ENCODE results near the gene MIPOL1. TPM values are rescaled to one million over a fixed set of nuclear protein-coding genes. Genes with fewer than 3 reads are reported as not detected.
A peak's percentile ranks its signal among the peaks of the same experiment; 100 is the strongest.

The MIPOL1 gene
- total and polyA plus RNA-seq, 2 of the 13 experiments (the other 11 are each of a cell fraction or from before 2014, with no cell fraction given): 8.6 to 34.2 TPM

DNA sequence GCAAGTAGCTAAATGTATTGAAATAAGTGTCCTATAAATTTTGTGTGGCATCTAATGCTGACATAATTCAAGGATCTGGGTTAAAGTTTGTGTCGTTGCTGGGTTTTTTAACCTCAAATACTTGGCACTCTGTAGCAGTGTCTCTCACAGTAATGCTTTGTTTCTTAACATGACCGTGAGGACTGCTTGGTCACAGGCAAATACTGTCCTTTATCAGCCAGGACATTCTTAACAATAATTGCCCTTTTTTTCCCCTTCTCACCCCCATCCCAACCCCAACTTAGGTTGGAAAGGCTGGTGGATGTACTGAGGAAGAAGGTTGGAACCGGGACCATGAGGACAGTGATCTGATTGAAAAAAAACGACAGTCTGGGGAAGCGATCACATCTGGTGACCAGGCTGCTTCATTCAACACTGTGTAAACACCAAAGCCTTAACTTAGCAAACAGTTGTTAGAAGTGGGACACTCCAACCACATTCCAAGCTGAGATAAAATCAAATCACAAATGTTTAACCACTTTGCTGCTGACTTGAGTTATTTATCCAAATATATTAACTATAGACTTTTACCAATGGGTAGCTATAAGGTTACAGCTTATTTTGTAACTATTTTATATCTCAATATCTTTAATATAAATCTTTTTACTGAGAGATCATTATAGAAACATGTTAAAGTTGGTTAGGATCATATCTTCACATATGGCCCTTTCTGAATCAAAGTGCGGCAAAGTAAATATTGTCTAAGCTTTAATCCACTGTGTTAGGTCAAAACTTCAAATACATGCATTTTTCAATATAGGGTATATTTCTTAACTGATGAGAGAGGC, 349.1 kb downstream of the MIPOL1 start (continued):
- TF ChIP-seq, protein P1, sequence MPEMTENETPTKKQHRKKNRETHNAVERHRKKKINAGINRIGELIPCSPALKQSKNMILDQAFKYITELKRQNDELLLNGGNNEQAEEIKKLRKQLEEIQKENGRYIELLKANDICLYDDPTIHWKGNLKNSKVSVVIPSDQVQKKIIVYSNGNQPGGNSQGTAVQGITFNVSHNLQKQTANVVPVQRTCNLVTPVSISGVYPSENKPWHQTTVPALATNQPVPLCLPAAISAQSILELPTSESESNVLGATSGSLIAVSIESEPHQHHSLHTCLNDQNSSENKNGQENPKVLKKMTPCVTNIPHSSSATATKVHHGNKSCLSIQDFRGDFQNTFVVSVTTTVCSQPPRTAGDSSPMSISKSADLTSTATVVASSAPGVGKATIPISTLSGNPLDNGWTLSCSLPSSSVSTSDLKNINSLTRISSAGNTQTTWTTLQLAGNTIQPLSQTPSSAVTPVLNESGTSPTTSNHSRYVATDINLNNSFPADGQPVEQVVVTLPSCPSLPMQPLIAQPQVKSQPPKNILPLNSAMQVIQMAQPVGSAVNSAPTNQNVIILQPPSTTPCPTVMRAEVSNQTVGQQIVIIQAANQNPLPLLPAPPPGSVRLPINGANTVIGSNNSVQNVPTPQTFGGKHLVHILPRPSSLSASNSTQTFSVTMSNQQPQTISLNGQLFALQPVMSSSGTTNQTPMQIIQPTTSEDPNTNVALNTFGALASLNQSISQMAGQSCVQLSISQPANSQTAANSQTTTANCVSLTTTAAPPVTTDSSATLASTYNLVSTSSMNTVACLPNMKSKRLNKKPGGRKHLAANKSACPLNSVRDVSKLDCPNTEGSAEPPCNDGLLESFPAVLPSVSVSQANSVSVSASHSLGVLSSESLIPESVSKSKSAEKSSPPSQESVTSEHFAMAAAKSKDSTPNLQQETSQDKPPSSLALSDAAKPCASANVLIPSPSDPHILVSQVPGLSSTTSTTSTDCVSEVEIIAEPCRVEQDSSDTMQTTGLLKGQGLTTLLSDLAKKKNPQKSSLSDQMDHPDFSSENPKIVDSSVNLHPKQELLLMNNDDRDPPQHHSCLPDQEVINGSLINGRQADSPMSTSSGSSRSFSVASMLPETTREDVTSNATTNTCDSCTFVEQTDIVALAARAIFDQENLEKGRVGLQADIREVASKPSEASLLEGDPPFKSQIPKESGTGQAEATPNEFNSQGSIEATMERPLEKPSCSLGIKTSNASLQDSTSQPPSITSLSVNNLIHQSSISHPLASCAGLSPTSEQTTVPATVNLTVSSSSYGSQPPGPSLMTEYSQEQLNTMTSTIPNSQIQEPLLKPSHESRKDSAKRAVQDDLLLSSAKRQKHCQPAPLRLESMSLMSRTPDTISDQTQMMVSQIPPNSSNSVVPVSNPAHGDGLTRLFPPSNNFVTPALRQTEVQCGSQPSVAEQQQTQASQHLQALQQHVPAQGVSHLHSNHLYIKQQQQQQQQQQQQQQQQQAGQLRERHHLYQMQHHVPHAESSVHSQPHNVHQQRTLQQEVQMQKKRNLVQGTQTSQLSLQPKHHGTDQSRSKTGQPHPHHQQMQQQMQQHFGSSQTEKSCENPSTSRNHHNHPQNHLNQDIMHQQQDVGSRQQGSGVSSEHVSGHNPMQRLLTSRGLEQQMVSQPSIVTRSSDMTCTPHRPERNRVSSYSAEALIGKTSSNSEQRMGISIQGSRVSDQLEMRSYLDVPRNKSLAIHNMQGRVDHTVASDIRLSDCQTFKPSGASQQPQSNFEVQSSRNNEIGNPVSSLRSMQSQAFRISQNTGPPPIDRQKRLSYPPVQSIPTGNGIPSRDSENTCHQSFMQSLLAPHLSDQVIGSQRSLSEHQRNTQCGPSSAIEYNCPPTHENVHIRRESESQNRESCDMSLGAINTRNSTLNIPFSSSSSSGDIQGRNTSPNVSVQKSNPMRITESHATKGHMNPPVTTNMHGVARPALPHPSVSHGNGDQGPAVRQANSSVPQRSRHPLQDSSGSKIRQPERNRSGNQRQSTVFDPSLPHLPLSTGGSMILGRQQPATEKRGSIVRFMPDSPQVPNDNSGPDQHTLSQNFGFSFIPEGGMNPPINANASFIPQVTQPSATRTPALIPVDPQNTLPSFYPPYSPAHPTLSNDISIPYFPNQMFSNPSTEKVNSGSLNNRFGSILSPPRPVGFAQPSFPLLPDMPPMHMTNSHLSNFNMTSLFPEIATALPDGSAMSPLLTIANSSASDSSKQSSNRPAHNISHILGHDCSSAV (CRISPR knock-in tag; IDR thresholded peaks at IDR 0.05; ENCODE audit: borderline replicate concordance): no peak
- TF ChIP-seq NR2C2 (CRISPR knock-in tag; IDR thresholded peaks at IDR 0.05; ENCODE audit: borderline replicate concordance) (no peak; the same call in 1 of the 2 replicates), DNMT3B (CRISPR knock-in tag; conservative IDR thresholded peaks at IDR 0.05) (peak; percentile 85; the same call in 1 of the 2 replicates), JUN (CRISPR knock-in tag; IDR thresholded peaks at IDR 0.05) (peak; percentile 65; the same call in 1 of the 2 replicates), SIX4 (CRISPR knock-in tag; IDR thresholded peaks at IDR 0.05) (peak; percentile 96), HNRNPL (IDR thresholded peaks at IDR 0.05; ENCODE audit: low read depth, low read length) (no peak), HMGA1 (CRISPR knock-in tag; conservative IDR thresholded peaks at IDR 0.05) (no peak)
- TF ChIP-seq, protein P2, sequence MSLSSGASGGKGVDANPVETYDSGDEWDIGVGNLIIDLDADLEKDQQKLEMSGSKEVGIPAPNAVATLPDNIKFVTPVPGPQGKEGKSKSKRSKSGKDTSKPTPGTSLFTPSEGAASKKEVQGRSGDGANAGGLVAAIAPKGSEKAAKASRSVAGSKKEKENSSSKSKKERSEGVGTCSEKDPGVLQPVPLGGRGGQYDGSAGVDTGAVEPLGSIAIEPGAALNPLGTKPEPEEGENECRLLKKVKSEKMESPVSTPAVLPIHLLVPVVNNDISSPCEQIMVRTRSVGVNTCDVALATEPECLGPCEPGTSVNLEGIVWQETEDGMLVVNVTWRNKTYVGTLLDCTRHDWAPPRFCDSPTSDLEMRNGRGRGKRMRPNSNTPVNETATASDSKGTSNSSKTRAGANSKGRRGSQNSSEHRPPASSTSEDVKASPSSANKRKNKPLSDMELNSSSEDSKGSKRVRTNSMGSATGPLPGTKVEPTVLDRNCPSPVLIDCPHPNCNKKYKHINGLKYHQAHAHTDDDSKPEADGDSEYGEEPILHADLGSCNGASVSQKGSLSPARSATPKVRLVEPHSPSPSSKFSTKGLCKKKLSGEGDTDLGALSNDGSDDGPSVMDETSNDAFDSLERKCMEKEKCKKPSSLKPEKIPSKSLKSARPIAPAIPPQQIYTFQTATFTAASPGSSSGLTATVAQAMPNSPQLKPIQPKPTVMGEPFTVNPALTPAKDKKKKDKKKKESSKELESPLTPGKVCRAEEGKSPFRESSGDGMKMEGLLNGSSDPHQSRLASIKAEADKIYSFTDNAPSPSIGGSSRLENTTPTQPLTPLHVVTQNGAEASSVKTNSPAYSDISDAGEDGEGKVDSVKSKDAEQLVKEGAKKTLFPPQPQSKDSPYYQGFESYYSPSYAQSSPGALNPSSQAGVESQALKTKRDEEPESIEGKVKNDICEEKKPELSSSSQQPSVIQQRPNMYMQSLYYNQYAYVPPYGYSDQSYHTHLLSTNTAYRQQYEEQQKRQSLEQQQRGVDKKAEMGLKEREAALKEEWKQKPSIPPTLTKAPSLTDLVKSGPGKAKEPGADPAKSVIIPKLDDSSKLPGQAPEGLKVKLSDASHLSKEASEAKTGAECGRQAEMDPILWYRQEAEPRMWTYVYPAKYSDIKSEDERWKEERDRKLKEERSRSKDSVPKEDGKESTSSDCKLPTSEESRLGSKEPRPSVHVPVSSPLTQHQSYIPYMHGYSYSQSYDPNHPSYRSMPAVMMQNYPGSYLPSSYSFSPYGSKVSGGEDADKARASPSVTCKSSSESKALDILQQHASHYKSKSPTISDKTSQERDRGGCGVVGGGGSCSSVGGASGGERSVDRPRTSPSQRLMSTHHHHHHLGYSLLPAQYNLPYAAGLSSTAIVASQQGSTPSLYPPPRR (CRISPR knock-in tag; IDR thresholded peaks at IDR 0.05; ENCODE audit: borderline replicate concordance): peak; percentile 100
- TF ChIP-seq, protein P3, sequence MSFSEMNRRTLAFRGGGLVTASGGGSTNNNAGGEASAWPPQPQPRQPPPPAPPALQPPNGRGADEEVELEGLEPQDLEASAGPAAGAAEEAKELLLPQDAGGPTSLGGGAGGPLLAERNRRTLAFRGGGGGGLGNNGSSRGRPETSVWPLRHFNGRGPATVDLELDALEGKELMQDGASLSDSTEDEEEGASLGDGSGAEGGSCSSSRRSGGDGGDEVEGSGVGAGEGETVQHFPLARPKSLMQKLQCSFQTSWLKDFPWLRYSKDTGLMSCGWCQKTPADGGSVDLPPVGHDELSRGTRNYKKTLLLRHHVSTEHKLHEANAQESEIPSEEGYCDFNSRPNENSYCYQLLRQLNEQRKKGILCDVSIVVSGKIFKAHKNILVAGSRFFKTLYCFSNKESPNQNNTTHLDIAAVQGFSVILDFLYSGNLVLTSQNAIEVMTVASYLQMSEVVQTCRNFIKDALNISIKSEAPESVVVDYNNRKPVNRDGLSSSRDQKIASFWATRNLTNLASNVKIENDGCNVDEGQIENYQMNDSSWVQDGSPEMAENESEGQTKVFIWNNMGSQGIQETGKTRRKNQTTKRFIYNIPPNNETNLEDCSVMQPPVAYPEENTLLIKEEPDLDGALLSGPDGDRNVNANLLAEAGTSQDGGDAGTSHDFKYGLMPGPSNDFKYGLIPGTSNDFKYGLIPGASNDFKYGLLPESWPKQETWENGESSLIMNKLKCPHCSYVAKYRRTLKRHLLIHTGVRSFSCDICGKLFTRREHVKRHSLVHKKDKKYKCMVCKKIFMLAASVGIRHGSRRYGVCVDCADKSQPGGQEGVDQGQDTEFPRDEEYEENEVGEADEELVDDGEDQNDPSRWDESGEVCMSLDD (CRISPR knock-in tag; IDR thresholded peaks at IDR 0.05; ENCODE audit: borderline replicate concordance): peak; percentile 95
- TF ChIP-seq, protein P4, sequence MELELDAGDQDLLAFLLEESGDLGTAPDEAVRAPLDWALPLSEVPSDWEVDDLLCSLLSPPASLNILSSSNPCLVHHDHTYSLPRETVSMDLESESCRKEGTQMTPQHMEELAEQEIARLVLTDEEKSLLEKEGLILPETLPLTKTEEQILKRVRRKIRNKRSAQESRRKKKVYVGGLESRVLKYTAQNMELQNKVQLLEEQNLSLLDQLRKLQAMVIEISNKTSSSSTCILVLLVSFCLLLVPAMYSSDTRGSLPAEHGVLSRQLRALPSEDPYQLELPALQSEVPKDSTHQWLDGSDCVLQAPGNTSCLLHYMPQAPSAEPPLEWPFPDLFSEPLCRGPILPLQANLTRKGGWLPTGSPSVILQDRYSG (CRISPR knock-in tag; IDR thresholded peaks at IDR 0.05): peak; percentile 82; the same call in 1 of the 2 replicates
